Epidermal melanocyte (primary cell): ENCODE results near the gene SZT2.

Experiments used
- DNase-seq: peaks from one replicate; pipeline ENCODE4 v3.0.0; 2011; ENCODE audit warnings: low spot score; ENCODE audit not compliant: insufficient read length

The SZT2 gene

DNA sequence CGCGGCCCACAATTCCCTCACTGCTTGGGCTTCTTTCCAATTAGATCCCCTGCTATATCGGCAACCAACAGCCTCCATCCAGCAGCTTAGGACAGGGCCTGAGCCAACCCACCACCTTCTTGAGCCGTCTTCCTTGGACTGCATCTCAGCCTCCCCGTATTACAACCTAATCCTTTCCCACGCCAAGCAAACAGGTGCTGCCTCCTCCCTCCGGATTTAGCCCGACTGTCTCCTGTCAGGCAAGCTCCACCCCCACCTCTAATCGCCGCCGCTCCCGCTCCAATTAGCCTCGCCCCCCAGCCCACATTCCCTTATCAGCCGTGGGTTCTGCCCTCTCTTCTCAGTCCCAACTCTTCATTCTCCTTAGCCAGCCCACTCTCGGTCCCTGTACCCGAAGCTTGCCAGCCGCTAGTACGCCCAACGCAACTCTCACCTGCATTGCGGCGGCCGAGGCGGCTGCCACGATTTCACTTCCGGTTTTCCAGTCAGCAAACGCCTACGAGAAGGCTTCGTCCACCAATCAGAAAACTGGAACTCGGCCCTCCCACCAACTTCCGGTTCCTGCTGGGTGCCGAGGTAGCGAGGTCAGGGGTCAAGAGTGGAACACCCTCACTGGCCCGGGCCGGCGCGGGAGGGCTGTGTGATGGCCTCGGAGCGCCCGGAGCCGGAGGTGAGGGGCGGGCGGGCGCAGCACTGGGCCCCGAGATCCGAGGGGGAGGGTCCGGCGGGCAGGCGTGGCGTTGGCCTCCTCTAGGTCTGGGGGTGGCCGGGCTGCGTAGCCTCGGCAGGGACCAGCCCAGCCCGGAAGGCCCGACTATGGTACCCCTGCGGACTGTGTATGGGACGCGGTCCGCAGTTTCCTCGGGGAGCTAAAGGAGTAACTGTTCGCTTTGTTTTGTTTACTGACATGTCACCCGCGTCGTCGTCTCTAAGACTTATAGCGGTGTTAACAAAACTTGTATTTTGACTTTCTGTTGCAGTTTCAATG is at the start of gene SZT2, which contains the start of gene MED8:
SZT2 (plus strand) TSS at position 574 of the 988 bp plus-strand sequence; CDS start at position 644, 70 bp downstream.
MED8 (minus strand) TSS at position 475 of the 988 bp plus-strand sequence; CDS start at position 439, 36 bp downstream.
- DNase-seq = peak; percentile 96

DNA sequence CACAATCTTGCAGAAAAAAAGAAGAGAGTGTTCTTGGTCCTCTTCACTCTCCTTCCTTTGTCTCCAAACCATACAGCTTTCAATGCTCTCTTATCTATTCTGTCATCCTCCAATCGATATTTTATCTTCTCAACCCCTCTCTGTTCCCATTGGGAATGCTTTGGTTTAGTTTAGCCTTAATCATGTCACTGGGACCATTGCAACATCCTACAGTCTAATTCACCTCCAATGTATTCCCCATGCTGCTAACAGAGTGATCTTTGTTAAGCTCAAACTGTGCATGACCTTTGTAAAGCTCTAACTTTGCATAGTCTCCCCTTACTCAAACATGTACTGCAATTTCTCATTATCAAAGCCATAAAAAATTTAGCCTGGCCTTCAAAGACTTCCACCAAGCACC is 49.1 kb upstream of the SZT2 start:
- DNase-seq = no peak

DNA sequence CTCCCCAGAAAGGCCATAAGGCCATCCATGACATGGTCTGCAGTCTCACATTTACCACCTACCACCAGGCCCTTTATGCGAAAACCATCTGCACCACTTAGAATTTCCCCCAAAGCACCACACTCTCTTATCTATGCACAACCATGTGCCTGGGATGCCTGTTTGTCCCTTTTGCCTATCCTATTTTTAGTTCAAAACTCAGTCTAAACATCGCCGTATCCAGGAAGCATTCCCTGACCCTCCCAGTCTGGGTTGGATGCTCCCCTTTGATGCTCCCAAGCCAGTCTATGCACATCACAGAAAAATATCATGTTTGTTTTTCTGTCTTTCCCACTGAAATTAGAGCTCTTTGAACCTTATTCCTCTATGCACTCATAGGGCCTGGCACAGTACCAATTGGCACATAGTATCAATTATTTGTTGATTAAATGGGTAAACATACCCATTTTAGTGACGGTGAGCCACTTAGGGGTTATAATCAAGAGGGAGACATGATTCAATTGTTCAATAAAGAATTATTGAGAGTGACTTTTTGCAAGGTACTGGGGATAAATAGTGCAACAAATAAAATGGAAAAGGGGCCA is 45.3 kb upstream of the SZT2 start:
- DNase-seq = no peak

DNA sequence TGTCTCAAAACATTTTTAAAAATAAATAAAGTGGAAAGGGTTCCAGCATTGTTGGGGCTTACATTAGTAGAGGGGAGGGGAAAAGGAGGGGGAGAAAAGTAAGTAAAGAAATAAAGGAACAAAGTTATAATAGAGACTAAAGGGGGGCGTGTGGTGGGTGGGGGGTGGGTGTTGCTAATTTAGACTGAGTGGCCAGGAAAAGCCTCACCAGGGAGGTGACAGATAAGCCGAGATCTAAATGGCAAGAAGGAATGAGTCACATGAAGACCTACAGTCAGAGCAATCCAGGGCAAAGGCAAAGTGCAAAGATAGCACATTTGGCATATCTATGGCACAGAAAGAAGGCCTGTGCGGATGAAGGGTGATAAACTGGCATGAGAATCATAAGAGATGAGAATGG is 44.6 kb upstream of the SZT2 start:
- DNase-seq = no peak

DNA sequence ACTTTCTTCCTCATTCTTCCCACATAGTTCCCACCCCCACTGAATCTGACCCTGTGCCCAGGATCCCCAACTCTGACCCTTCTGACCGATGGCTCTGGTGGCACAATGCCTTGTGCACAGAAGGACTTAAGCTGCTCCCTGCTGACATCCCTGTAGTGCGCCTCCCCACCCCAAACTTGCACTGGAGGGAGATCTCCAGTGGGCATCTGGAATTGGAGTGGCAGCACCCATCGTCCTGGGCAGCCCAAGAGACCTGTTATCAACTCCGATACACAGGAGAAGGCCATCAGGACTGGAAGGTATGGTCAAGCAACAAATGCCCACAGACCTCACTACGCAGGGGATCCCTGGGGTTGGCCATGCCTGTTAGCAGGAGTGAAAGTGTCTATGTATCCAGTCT is 43.1 kb upstream of the SZT2 start:
- DNase-seq = no peak

DNA sequence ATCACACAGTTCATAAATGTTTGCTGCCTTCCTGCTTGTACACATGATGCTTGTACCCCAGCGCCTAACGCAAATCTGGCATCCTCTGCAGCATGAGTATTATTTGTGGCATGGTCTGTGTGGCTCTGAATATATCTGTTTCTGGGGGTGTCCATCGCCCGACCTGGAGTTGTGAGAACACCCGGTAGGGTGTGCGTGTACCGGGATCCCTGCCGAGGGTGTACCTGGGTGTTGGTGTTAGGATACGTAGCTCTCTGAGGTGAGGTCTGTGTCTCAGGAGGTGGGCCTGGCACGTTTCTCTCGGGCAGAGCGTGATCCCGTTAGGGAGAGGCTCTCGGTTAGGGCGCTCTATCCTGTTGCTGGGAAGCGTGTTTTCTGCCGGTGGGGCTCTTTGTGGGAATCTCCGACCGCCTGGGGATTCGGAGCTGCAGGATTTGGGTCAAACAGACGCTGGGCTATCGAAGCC is 41.3 kb upstream of the SZT2 start:
- DNase-seq = no peak

DNA sequence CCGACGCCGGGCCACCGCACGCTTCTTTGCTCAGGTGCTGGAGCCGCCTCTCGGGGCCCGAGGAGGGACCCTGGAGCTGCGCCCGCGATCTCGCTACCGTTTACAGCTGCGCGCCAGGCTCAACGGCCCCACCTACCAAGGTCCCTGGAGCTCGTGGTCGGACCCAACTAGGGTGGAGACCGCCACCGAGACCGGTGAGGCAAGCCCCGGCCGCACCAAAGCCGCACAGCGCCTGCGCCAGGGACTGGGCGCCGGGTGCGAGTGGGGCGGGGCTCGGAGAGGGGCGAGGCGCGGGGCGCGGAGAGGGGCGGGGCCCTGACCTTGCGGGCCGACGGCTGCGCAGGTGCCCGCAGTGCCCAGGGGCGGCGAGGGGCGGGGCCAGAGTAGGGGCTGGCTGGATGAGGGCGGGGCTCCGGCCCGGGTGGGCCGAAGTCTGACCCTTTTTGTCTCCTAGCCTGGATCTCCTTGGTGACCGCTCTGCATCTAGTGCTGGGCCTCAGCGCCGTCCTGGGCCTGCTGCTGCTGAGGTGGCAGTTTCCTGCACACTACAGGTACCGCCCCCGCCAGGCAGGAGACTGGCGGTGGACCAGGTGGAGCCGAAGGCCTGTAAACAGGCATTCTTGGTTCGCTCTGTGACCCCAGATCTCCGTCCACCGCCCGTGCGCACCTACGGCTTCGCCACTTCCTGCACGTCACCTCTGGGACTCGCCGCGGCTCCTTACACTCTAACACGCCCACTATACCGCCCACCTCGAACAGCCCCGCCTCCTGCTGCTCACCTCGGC is 40.7 kb upstream of the SZT2 start:
- DNase-seq = peak; percentile 39

DNA sequence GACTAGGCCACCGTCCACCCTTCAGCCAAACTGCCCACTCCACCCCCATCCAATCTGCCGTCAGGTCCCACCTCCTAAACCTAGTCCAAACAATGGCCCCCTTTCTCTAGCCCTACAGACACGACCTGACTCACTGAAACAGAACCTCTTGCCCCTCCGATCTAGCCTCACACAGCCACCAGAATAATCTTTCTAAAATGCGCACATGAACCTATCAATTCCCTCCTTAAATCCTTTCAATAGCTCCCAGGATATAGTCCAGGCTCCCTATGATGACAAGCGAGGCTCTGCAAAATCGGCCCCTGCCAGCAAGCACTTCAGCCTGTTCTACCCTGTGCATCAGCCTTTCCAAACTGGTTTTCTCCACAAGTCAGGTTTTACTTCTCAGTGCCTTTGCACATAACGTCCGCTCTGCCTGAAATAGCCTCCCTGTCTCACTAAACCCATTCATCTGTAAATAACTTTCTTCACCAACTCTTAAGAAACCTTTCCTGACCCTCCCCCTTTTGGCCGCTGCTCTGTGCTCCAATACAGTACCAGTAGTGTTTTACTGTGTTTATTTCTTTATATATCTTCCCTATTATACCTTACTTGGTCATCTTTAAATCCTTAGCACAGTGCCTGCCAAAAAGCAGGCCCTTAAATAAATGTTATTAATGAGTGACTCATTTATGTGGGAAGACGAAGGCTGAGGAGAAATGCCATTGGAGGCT is 39.9 kb upstream of the SZT2 start:
- DNase-seq = no peak

DNA sequence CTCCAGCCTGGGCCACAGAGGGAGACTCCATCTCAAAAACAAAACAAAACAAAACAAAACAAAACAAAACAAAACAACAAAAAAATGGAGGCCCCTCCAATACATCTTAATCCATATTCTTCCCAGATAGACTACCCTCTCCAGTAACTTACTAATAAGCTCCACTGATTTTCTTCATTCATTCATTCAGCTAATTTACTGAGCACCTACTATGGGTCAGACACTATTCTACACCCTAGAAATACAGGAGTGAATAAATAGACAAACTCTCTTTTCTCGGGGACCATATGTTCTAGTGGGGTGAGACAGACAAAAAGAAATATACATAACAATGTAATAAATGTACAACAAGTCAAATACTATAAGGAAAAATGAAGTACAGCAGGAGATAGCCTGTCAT is 38.7 kb upstream of the SZT2 start:
- no peak for DNase-seq

DNA sequence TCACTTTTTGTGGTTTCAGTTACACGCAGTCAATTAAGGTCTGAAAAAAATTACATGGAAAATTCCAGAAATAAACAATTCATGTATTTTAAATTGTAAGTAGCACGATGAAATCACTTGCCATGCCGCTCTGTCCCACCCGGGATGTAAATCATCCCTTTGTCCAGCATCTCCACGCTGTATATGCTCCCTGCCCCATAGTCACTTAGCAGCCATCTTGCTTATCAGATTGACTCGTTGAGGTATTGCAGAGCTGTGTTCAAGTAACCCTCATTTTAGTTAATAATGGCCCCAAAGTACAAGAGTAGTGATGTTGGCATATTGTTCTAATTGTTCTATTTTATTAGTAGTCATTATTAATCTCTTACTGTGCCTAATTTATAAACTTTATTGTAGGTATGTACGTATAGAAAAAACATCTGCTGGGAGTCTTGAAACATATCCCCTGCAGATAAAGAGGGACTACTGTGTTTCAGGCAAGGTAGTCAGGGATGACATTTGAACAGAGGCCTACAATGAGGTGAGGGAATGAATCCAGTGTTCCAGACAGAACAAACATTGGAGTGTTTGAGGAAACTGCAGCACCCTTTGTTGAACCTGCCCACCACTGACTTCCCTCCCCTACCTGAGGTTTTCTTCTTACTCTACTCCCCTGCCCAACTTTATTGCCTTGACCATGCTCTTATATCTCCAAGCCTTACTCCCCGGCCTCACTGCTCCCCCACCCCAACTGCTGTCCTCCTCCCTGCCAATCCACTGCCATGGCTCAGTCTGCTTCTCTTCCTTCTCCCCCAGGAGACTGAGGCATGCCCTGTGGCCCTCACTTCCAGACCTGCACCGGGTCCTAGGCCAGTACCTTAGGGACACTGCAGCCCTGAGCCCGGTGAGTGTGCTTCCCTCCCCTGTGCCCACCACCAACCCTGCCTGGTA is 38.0 kb upstream of the SZT2 start:
- DNase-seq = no peak

DNA sequence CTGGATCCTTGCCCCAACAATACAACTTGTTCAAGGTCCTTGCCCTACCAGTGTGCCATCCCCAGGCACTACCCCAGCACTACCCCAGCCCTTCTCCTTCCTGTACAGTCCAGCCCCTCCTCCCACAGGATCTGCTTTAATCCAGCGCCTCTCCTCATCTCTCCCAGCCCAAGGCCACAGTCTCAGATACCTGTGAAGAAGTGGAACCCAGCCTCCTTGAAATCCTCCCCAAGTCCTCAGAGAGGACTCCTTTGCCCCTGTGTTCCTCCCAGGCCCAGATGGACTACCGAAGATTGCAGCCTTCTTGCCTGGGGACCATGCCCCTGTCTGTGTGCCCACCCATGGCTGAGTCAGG is 37.4 kb upstream of the SZT2 start:
- DNase-seq = no peak

DNA sequence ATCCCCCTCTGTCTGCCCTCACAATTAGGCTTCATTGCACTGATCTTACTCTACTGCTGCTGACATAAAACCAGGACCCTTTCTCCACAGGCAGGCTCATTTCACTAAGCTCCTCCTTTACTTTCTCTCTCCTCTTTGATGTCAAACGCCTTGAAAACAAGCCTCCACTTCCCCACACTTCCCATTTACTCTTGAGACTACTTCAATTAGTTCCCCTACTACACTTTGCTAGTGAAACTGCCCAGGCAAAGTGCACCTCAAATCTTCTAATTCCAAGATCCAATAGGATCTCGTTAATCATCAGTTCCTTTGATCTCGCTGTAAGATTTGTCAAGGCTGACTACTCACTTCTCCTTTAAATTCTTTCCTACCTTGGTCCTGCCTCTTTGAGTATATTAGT is 36.8 kb upstream of the SZT2 start:
- no peak for DNase-seq

DNA sequence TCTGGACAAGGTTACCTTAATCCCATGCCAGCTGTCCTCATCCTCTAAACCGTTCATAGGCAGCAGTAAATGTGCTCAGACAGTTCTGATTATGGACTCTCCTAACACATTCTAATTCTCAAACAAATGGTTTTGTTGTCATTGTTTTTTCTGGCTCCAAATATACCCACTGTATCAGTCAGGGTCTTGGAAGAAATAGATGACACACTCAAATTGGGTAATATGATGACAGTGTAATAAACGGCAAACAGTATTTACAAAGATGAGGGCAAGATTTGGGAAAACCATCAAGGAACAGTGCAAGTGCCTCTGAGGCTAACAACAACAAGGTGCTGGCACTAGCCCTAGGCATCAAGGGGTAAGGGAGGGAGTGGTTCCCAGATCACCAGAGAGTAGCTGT is 35.2 kb upstream of the SZT2 start:
- DNase-seq = no peak

DNA sequence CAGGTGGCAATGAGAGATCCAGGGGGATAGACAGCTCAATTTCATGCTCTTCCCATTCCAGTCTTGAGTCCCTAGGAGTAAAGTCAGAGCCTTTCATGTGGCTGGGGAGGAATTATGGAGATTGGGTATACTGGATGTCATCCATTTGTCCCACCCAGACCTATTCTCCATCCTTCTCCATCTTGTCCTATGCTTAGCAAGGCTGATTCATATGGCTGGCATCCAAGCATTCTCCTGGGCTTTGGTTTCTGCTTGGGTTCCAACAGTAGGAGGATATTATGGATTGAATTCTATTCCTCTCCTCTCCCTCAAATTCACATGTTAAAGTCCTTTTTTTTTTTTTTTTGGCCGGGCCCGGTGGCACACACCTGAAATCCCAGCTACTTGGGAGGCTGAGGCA is 34.8 kb upstream of the SZT2 start:
- no peak for DNase-seq

DNA sequence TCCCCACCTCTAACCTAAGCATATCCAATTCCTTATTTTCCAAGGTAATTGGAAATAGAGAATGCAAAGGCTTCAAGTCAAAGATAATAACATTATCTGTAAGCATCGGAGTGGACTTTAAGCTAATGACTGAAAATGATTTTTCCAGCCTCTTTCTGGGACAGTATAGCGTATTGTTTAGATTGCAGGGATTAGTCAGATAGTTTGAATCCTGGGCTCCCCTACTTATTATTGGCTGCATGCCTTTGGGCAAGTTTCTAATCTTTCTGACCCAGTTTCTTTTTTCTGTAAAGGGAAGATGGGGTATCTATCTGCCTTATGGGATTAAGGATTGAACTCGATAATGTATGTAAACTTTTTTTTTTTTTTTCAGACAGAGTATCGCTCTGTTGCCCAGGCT is 32.4 kb upstream of the SZT2 start:
- no peak for DNase-seq

DNA sequence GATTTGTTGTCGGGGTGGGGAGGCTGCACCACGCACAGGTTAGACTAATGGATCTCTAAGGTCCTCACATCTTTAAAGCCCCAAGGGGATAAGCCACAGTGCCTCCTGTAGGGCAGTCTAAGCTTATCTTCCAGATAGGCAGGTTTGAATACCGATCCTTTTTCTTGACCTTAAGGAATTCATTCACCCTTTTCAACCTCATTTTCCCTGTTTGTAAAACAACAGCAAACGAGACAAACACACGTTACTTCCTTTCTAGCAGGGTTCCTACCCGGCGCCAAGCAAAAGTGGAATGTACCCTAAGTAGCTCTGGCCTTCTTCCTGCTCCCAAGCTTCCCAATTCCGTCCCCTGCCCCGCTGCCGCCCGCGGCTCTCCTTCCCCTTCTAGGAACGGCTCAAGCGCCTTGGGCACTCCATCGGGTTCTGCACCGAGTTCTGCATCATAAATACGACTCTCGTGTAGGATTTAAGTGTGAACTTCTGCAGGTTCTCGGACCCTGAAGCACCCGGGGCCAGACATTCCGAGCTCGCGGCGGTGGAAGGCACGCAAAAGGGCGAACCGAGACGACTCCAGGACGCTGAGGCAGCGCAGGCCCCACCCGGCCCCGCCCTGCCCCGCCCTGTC is 31.5 kb upstream of the SZT2 start:
- no peak for DNase-seq

DNA sequence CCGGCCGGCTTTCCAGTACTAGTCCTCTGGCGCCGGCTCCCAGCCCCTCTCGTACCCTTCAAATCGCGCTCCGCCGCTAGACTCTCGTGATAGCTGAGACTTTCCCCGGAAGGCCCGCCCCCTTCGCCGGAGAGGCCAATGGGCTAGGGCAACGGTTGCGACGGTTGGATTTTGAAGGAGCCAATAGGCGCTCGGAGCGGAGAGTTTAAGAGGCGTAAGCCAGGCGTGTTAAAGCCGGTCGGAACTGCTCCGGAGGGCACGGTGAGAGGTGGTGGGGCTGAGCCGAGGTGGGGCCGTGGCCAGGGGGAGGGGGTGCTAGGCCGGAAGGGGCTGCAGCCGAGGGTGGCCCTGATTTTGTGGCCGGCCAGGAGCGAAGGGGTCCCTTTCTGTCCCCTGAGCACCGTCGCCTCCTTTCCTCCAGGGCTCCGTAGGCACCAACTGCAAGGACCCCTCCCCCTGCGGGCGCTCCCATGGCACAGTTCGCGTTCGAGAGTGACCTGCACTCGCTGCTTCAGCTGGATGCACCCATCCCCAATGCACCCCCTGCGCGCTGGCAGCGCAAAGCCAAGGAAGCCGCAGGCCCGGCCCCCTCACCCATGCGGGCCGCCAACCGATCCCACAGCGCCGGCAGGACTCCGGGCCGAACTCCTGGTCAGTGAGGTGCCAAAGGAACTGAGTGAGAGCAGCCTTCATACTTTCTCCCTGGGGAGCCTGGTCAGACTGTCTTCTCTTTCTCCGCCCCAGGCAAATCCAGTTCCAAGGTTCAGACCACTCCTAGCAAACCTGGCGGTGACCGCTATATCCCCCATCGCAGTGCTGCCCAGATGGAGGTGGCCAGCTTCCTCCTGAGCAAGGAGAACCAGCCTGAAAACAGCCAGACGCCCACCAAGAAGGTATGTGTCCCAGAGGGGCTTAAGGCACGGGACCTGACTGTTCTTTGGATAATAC is 30.7 kb upstream of the SZT2 start, which contains the start of gene CDC20:
CDC20 (plus strand) TSS at position 236 of the 948 bp plus-strand sequence; CDS start at position 471, 235 bp downstream.
- peak; percentile 91 for DNase-seq

DNA sequence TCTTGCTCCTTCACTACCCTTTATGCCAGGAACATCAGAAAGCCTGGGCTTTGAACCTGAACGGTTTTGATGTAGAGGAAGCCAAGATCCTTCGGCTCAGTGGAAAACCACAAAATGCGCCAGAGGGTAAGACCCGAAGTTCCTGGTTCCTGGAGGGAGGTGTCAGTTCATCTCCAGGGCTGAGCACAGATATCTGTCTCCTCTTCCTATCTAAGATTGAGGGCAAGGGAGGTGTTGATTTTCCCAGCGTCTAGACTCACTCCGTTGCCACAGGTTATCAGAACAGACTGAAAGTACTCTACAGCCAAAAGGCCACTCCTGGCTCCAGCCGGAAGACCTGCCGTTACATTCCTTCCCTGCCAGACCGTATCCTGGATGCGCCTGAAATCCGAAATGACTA is 30.0 kb upstream of the SZT2 start:
- DNase-seq = no peak
